K562 (cell line): ENCODE measurements around the gene TGFBR2. TPM values are rescaled to one million over a fixed set of nuclear protein-coding genes. Genes with fewer than 3 reads are reported as not detected.

Source experiments
- ATAC-seq: fragments of 200-7000 bp; cut with Tn5 transposase; 3 replicates; pipeline ENCODE4 v1.9.1; 2020; ENCODE audit warnings: moderate library complexity
- BruUV-seq: library from RNA; stranded (reverse); fragments of 400-500 nt; replicated peaks from 2 replicates; lab custom pipeline; 2021; lab: Mats Ljungman, UMichigan
- CTCF ChIA-PET: fragments of 300-600 bp; formaldehyde crosslinking; extraction: SDS; loops from one replicate; lab custom pipeline; 2021; ENCODE audit warnings: low intra/inter-chr PET ratio; lab: Yijun Ruan, JAX
- POLR2A ChIA-PET: fragments of 300-600, 350-650 bp; sonication (Branson Sonifier 250); formaldehyde crosslinking; extraction: SDS; loops from one replicate; lab custom pipeline; 2021; ENCODE audit warnings: antibody characterized with exemption, inconsistent platforms; lab: Yijun Ruan, JAX
- DNase-seq, 4 experiments: peaks; one replicate each; pipeline versions ENCODE4 v3.0.0 to v3.0.0-alpha.2; 2011 to 2018; ENCODE audit warnings: low spot score in 3 of 4, mixed read lengths in 3 of 4; ENCODE audit errors: extremely low read depth in 1 of 4
- FAIRE-seq: peaks from 2 replicates; lab custom pipeline; 2011; peaks lifted over from hg19 to GRCh38; lab: Jason Lieb, UNC
- H2AFZ ChIP-seq: 2 replicates; pipeline ENCODE4 v1.6.0; 2011; ENCODE audit warnings: low read depth, low read length, control low read depth, inconsistent platforms
- H3K27ac ChIP-seq: fragments of 200-600 bp; 3 replicates; pipeline ENCODE4 v1.8.0; 2011; ENCODE audit warnings: low read depth, mild to moderate bottlenecking, control low read depth, inconsistent platforms, low read length, moderate library complexity, mixed read lengths; ENCODE audit errors: extremely low read depth
- H3K27me3 ChIP-seq, 2 experiments: fragments of 300-600 bp in 1 of 2; 2 replicates in 1 of 2; 3 replicates in 1 of 2; pipeline versions ENCODE4 v1.6.0 to v1.8.0; 2011; ENCODE audit warnings: inconsistent platforms in 2 of 2, low read length in 2 of 2, mild to moderate bottlenecking in 1 of 2, mixed read lengths in 1 of 2, moderate library complexity in 1 of 2; ENCODE audit not compliant: control insufficient read depth in 2 of 2, insufficient read depth in 2 of 2
- H3K36me3 ChIP-seq: fragments of 300-600 bp; 3 replicates; pipeline ENCODE4 v1.8.0; 2011; ENCODE audit warnings: mild to moderate bottlenecking, low read length, inconsistent platforms; ENCODE audit not compliant: control insufficient read depth, insufficient read depth
- H3K4me1 ChIP-seq, 2 experiments: fragments of 200-600 bp in 1 of 2; replicated peaks in 1 of 2; 2 replicates in 1 of 2; 3 replicates in 1 of 2; pipeline versions ENCODE4 v1.5.1 to v1.8.0; 2011; ENCODE audit warnings: inconsistent platforms in 2 of 2, low read length in 2 of 2, mild to moderate bottlenecking in 1 of 2, mixed read lengths in 1 of 2, moderate library complexity in 1 of 2; ENCODE audit not compliant: control insufficient read depth in 2 of 2, insufficient read depth in 2 of 2
- H3K4me2 ChIP-seq: 2 replicates; pipeline ENCODE4 v1.6.1; 2011; ENCODE audit warnings: low read length, control low read depth, inconsistent platforms, mixed read lengths; ENCODE audit not compliant: insufficient read depth
- H3K4me3 ChIP-seq: fragments of 200-600 bp; sonication (generic), shearing (Covaris generic); 2 replicates; pipeline ENCODE4 v1.5.1; 2016; ENCODE audit warnings: control low read depth, inconsistent platforms
- H3K79me2 ChIP-seq: fragments of 200-600 bp; 3 replicates; pipeline ENCODE4 v1.8.0; 2011; ENCODE audit warnings: low read length, inconsistent platforms; ENCODE audit not compliant: control insufficient read depth, insufficient read depth
- H3K9ac ChIP-seq, 2 experiments: 2 replicates each; pipeline versions ENCODE4 v1.6.0 to v1.6.1; 2011; ENCODE audit warnings: low read depth in 2 of 2, low read length in 2 of 2, control low read depth in 1 of 2, inconsistent platforms in 1 of 2, mild to moderate bottlenecking in 1 of 2, mixed read lengths in 1 of 2; ENCODE audit not compliant: insufficient read depth in 1 of 2
- H3K9me1 ChIP-seq: one replicate; pipeline ENCODE4 v1.6.0; 2011; ENCODE audit warnings: inconsistent platforms, mild to moderate bottlenecking, low read length, moderate library complexity; ENCODE audit not compliant: control insufficient read depth, insufficient read depth
- H3K9me3 ChIP-seq: replicated peaks from 2 replicates; pipeline ENCODE4 v1.5.1; 2011; ENCODE audit warnings: low read depth, low read length, inconsistent platforms; ENCODE audit not compliant: control insufficient read depth, insufficient read depth
- H4K20me1 ChIP-seq: replicated peaks from 2 replicates; pipeline ENCODE4 v1.6.1; 2011; ENCODE audit warnings: low read length, inconsistent platforms, mixed read lengths; ENCODE audit not compliant: control insufficient read depth, insufficient read depth
- NONO ChIP-seq, 2 experiments: fragments of 200-400 bp in 1 of 2; fragments of 450-650 bp in 1 of 2; formaldehyde crosslinking in 1 of 2; IDR thresholded peaks; 2 replicates each; pipeline ENCODE4 v1.6.1; 2017; ENCODE audit warnings: low read depth in 2 of 2, mild to moderate bottlenecking in 2 of 2, moderate library complexity in 2 of 2, low read length in 1 of 2
- NR4A1 ChIP-seq, 2 experiments: fragments of 250-450 bp in 1 of 2; fragments of 450-650 bp in 1 of 2; sonication (Bioruptor Pico) in 1 of 2; IDR thresholded peaks; 2 replicates each; pipeline versions ENCODE4 v1.4.0 to v1.6.1; 2016 to 2020; ENCODE audit warnings: mild to moderate bottlenecking in 2 of 2, missing compliant biosample characterization in 1 of 2, missing genetic modification characterization in 1 of 2, moderate library complexity in 1 of 2
- PHF21A ChIP-seq: fragments of 450-650 bp; IDR thresholded peaks from 2 replicates; pipeline ENCODE4 v1.6.1; 2017; ENCODE audit warnings: low read depth, borderline replicate concordance
- ZNF75A ChIP-seq: fragments of 450-650 bp; formaldehyde crosslinking; IDR thresholded peaks from 2 replicates; pipeline ENCODE4 v1.4.0; 2020; ENCODE audit warnings: mild to moderate bottlenecking
- WGBS: fragments of 100-300 bp; shearing (Covaris generic); methylation state at CpG from one replicate; pipeline ENCODE4 v1.1.6; 2016; ENCODE audit warnings: low coverage, mixed read lengths; ENCODE audit not compliant: insufficient coverage; ENCODE audit errors: missing lambda C conversion rate; 5-methylcytosine and 5-hydroxymethylcytosine counted together
- in situ Hi-C: fragments of 300-500 bp; cut with MboI; formaldehyde crosslinking; loops from 4 replicates; pipeline ENCODE4 v1.15.0; 2018; ENCODE audit warnings: inconsistent platforms, mixed read lengths
- intact Hi-C: fragments of 100-400 bp; cut with micrococcal nuclease; formaldehyde crosslinking; loops from 2 replicates; pipeline ENCODE4 v1.14.2; 2022
- polyA plus RNA-seq, 8 experiments: library from polyadenylated mRNA; depleted of rRNA in 4 of 8; stranded (reverse) in 5 of 8; unstranded in 3 of 8; fragments of >200 nt; fragmentation: Nextera tagmentation in 2 of 8; fragmentation: Illumina TruSeq in 1 of 8; extraction: Ambion mirVana in 2 of 8; extraction: Trizol in 1 of 8; gene quantifications; 2 replicates each; pipeline versions ENCODE4 v1.2.1 to v1.2.3, GENCODE V29; 2011 to 2014; ENCODE audit warnings: inconsistent platforms in 1 of 8, missing spikeins in 1 of 8
- total RNA-seq, 7 experiments: library from RNA; depleted of rRNA in 6 of 7; stranded (reverse); fragments of >200 nt in 6 of 7; fragmentation: Illumina TruSeq in 2 of 7; extraction: Trizol in 2 of 7; gene quantifications; 2 replicates each; pipeline versions ENCODE4 v1.2.1 to v1.2.3, GENCODE V29; 2011 to 2021; ENCODE audit warnings: low replicate concordance in 1 of 7
- TF ChIP-seq, protein P1 (sequence below): fragments of 450-650 bp; IDR thresholded peaks from 2 replicates; pipeline ENCODE4 v1.6.1; 2018; ENCODE audit warnings: mild to moderate bottlenecking, low read depth; ENCODE audit not compliant: partially characterized antibody

Gene TGFBR2
- total and polyA plus RNA-seq, 9 of the 15 experiments (the other 6 are each of a cell fraction or from before 2014, with no cell fraction given) = 0.11 to 0.84 (median 0.24) TPM

DNA sequence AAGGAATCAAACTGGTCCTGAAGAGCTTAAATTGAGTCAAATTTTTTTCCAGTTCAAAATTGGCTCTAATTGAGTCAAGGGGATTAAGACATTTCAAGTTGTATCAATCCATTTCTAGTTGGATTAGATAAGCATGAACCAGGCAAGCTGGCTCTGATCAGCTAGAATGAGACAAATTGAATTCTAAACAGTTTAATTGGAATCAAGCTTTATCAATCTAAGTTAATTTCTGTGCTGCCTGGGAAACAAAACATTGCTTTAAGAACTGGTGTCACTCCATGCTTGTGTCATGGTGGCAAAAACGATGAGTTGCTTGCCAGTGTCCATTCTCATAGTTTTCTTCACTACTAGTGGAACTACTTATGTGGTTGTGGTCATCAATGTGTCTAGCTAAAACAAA is 116.8 kb downstream of the TGFBR2 start:
- Histone ChIP-seq H3K9me1 (no peaks in the 10 kb centered on the region), H3K4me3 (no peak overlapping the region), H4K20me1 (no peaks in the 10 kb centered on the region), H2AFZ (no peak overlapping the region), H3K36me3 (no peaks in the 10 kb centered on the region), H3K9ac (no peak overlapping the region), H3K4me1 (no peaks in the 10 kb centered on the region), H3K79me2 (no peaks in the 10 kb centered on the region), H3K9me3 (no peaks in the 10 kb centered on the region), H3K4me2 (no peak overlapping the region), H3K27me3 (no peaks in the 10 kb centered on the region), H3K27ac (no peak overlapping the region)
- ATAC-seq (no peak), DNase-seq (no peak), FAIRE-seq (no peak)
- ChIA-PET POLR2A (no interaction called here), CTCF (no interaction called here)
- WGBS = 0% methylated on average over 1 of the region's 1 CpG
- in situ Hi-C loops = no loop called here
- no TSS peak for BruUV-seq
- TF ChIP-seq PHF21A (no peak), NR4A1 (CRISPR knock-in tag; IDR thresholded peaks at IDR 0.05) (no peak), NR4A1 (tag; IDR thresholded peaks at IDR 0.05) (no peak), ZNF75A (no peak), NONO (IDR thresholded peaks at IDR 0.05; ENCODE audit: low read depth in 2 of 2, low read length in 1 of 2) (no peak)
- TF ChIP-seq, protein P1, sequence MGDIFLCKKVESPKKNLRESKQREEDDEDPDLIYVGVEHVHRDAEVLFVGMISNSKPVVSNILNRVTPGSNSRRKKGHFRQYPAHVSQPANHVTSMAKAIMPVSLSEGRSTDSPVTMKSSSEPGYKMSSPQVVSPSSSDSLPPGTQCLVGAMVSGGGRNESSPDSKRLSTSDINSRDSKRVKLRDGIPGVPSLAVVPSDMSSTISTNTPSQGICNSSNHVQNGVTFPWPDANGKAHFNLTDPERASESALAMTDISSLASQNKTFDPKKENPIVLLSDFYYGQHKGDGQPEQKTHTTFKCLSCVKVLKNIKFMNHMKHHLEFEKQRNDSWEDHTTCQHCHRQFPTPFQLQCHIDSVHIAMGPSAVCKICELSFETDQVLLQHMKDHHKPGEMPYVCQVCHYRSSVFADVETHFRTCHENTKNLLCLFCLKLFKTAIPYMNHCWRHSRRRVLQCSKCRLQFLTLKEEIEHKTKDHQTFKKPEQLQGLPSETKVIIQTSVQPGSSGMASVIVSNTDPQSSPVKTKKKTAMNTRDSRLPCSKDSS = no peak
- intact Hi-C loops = no loop called here
